LNCAP (cell line): Measurements from ENCODE around the gene GPC1.

ENCODE experiments used
- TF ChIP-seq, protein P1 (sequence below): fragments of 450-650 bp; IDR thresholded peaks from 2 replicates; pipeline ENCODE4 v1.5.1; 2017; ENCODE audit warnings: mild to moderate bottlenecking

The GPC1 gene, protein sequence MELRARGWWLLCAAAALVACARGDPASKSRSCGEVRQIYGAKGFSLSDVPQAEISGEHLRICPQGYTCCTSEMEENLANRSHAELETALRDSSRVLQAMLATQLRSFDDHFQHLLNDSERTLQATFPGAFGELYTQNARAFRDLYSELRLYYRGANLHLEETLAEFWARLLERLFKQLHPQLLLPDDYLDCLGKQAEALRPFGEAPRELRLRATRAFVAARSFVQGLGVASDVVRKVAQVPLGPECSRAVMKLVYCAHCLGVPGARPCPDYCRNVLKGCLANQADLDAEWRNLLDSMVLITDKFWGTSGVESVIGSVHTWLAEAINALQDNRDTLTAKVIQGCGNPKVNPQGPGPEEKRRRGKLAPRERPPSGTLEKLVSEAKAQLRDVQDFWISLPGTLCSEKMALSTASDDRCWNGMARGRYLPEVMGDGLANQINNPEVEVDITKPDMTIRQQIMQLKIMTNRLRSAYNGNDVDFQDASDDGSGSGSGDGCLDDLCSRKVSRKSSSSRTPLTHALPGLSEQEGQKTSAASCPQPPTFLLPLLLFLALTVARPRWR

DNA sequence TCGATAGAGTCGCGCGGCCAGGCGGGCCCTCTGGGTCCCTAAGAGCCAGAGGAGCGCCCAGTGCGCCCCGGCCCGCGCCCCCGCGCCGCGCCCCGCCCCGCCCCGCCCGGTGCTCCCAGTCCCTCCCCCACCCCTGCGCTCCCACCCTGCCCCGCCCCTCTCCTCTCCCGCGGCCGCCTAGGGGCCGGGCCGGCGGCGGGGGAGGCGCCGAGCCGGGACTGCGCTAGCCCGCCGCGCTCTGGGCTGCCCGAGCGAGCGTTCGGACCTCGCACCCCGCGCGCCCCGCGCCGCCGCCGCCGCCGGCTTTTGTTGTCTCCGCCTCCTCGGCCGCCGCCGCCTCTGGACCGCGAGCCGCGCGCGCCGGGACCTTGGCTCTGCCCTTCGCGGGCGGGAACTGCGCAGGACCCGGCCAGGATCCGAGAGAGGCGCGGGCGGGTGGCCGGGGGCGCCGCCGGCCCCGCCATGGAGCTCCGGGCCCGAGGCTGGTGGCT is at the start of gene GPC1:
Gene GPC1 (plus strand): TSS at position 207 of the 491 bp plus-strand sequence. CDS start 256 bp downstream, at position 463.
- TF ChIP-seq, protein P1, sequence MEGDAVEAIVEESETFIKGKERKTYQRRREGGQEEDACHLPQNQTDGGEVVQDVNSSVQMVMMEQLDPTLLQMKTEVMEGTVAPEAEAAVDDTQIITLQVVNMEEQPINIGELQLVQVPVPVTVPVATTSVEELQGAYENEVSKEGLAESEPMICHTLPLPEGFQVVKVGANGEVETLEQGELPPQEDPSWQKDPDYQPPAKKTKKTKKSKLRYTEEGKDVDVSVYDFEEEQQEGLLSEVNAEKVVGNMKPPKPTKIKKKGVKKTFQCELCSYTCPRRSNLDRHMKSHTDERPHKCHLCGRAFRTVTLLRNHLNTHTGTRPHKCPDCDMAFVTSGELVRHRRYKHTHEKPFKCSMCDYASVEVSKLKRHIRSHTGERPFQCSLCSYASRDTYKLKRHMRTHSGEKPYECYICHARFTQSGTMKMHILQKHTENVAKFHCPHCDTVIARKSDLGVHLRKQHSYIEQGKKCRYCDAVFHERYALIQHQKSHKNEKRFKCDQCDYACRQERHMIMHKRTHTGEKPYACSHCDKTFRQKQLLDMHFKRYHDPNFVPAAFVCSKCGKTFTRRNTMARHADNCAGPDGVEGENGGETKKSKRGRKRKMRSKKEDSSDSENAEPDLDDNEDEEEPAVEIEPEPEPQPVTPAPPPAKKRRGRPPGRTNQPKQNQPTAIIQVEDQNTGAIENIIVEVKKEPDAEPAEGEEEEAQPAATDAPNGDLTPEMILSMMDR: no peak

DNA sequence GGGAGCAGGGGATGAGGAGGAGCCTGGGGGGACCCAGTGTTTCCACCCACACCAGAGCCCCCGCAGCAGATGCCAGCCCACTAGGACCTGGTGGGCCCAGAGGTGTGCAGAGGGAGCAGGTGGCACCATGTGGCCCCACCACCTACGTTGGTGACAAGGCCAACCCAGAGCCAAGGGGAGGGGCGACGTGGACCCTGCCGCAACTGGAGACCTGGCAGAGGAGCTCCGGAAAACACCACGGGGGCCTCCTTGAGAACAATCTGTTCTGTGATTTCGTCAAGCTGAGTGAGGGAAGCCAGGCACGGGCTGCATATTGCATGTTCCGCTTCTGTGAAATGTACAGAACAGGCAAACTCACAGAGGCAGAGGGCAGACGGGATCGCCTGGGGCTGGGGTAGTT is 49.1 kb upstream of the GPC1 start:
- TF ChIP-seq, protein P1: no peak

DNA sequence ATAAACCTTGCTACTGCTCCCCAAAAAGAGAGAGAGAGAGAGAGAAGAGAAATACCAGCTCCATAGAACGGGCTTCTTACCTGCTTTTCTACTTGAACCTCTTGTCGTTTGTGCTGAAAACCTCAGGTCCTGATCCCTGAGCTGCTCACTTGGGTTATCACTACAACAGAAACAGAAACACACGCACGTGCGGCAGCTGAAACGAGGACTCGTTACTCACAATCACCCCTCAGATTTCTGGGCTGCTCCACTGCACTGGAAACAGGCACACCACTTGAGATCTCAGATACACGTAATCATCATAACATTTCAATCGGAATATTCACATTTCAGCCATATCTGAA is 48.2 kb upstream of the GPC1 start:
- TF ChIP-seq, protein P1: no peak

DNA sequence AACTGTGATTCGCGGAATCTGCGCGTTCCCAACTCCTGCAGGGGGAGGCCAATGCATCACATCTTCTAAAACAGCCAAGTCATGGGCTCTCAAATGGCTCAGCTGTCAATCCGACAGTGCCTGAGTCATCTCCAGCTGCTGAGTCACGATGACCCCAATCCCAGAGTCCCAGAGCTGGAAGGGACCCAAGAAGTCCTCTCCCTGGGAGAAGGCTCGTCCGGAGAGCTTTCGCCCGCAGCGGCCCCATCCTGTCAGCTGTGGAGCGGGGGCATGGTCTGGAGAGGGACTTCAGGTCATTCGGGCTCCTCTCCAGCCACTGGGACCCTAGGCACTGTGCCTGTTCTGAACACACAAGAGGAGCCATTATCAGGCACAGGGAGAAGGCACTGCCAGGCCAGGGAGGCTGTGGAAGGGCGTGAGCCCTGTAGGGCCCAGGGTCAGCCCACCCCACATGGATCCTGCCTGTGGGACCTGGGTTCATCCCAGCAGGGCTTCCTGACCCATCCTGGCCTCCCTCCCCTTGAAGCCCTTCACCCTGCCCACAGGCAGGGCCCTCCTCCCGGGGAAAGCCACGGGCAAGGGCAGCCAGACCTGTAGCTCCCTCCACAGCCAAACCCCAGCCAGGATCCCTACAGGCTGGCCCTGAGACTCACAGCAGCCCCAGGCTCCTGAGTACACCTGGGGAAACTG is 47.6 kb upstream of the GPC1 start:
- TF ChIP-seq, protein P1: no peak

DNA sequence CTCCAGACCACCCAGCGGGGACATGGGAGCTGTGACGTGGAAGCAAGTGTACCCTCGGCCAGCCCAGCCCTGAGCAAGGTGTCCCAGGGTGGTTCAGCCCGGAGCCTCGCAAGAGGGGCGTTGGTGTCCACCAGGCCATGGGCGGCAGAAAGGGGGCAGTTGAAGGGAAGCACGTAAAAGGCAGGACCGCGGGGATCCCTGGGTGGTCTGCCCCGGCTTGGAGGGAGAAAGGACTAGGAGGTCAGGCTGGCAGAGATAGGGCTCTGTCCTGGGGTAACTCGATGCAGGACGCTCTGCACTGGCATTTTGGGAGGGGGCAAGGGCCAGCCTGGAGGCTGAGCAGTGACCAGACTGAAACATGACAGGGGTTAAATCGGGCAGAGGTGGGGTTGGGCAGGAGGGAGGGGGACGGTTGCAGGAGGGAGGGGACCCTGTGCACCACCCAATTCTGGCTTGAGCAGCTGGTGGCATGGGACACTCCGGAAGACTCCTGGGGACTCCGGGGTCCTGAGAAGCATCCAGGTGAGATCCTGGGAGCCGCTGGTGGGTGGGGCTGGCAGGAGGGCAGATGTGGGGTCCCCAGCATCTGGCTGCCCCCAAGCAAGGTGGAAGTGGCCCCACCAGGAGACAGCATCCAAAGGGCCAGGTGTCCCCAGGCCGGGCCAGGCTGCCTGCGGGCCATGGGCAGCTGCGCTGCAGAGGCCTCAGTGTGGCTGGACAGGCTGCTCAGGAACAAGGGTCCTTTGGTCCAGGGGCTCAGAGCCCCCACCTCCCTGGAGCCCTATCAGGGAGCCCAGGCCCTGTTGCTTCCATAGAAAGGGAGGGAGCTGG is 46.8 kb upstream of the GPC1 start:
- TF ChIP-seq, protein P1: no peak

DNA sequence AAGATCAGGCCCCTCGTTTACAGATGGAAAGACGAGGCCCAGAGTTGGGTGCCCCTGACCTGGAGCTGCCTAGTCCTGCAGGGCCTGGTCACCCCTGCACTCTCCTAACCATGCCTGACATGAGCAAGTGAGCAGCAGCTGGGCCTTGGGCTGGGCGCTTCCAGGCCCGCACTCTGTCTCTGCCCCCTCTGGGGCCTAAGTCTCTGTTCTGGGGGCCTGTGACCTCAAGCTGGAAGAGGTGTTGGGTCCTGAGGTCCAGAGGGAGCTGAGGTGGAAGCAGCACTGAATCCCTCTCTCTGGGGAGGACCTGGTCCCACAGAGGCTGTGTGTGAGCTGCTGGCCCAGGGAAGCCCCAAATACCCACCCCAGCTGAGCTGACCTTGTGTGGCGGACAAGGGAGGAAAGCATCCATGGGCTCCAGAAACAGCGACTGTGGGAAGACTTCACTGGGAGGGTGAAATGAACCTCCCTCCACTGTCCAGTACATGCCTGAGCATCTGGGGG is 46.1 kb upstream of the GPC1 start:
- TF ChIP-seq, protein P1: no peak
